GM10248 (cell line): ENCODE measurements around the gene ASAP2.

Experiments
- CTCF ChIA-PET: fragments of 300-600 bp; sonication (Branson Sonifier 250); formaldehyde crosslinking; extraction: SDS; loops from one replicate; lab custom pipeline; 2021; ENCODE audit warnings: antibody characterized with exemption; lab: Yijun Ruan, JAX
- POLR2A ChIA-PET: fragments of 350-650 bp; sonication (Branson Sonifier 250); formaldehyde crosslinking; extraction: SDS; loops from one replicate; lab custom pipeline; 2020; ENCODE audit warnings: antibody characterized with exemption; lab: Yijun Ruan, JAX
- DNase-seq: peaks from one replicate; pipeline ENCODE4 v3.0.0; 2012; ENCODE audit errors: extremely low spot score
- CTCF ChIP-seq: IDR thresholded peaks from 2 replicates; pipeline ENCODE4 v1.5.1; 2012; ENCODE audit warnings: mild to moderate bottlenecking, low read depth; ENCODE audit errors: extremely low read depth, missing control alignments, control extremely low read depth

The ASAP2 gene

GRCh38 chr2:9370746-9371145 is 164.1 kb downstream of the ASAP2 start:
- CTCF ChIA-PET = interaction anchor here (0.7 to 2.1 kb wide), 6 partner anchors 10 to 229 kb away, joined by 3 to 8 read pairs (median 3); no protein-coding TSS in a partner anchor
- DNase-seq = no peak
- POLR2A ChIA-PET = no interaction called here
- TF ChIP-seq CTCF = no peak

GRCh38 chr2:9373047-9373446 is 166.4 kb downstream of the ASAP2 start:
- POLR2A ChIA-PET = no interaction called here
- CTCF ChIA-PET = interaction anchor here (1.6 kb wide), 1 partner anchor 9 kb away, joined by 6 read pairs; no protein-coding TSS in a partner anchor
- no peak for TF ChIP-seq CTCF
- no peak for DNase-seq

GRCh38 chr2:9373476-9373875 is 166.9 kb downstream of the ASAP2 start:
- DNase-seq = no peak
- CTCF ChIA-PET = interaction anchor here (1.6 kb wide), 1 partner anchor 9 kb away, joined by 6 read pairs; no protein-coding TSS in a partner anchor
- POLR2A ChIA-PET = no interaction called here
- TF ChIP-seq CTCF = no peak

GRCh38 chr2:9374071-9374730 is 167.6 kb downstream of the ASAP2 start:
- DNase-seq = no peak
- no peak for TF ChIP-seq CTCF
- CTCF ChIA-PET = interaction anchor here (1.0 to 1.6 kb wide), 2 partner anchors 10 to 18 kb away, joined by 3 to 6 read pairs; no protein-coding TSS in a partner anchor
- POLR2A ChIA-PET = no interaction called here

- DNase-seq = no peak
Measured at GRCh38 chr2:9375857-9376428, 169.3 kb downstream of the ASAP2 start.

More at GRCh38 chr2:9375857-9376428, 169.3 kb downstream of the ASAP2 start:
- peak; percentile 8 for TF ChIP-seq CTCF
- ChIA-PET CTCF (interaction anchor here (1.9 kb wide), 1 partner anchor 11 kb away, joined by 5 read pairs; no protein-coding TSS in a partner anchor), POLR2A (no interaction called here)
